Subcutaneous adipose tissue (tissue), 4 donors: ENCODE data around the gene SLC2A1. TPM values are rescaled to one million over a fixed set of nuclear protein-coding genes. Genes with fewer than 3 reads are reported as not detected.

Source experiments
- CTCF ChIP-seq: fragments of 450-650 bp; IDR thresholded peaks from one replicate; pipeline ENCODE4 v1.5.1; 2016; ENCODE audit warnings: low read depth, mild to moderate bottlenecking, control low read depth, antibody characterized with exemption, moderate library complexity
- total RNA-seq, 4 donors: library from RNA; depleted of rRNA; stranded (reverse); fragments of >200 nt; gene quantifications; one replicate each; pipeline ENCODE4 v1.1.0, GENCODE V29; 2016

Gene SLC2A1
- total RNA-seq, 4 donors from 2014 or later: 10.0 to 24.1 (median 20.6) TPM

GRCh38 chr1:42990757-42991346 is 32.2 kb upstream of the SLC2A1 start:
- TF ChIP-seq CTCF: no peak

DNA sequence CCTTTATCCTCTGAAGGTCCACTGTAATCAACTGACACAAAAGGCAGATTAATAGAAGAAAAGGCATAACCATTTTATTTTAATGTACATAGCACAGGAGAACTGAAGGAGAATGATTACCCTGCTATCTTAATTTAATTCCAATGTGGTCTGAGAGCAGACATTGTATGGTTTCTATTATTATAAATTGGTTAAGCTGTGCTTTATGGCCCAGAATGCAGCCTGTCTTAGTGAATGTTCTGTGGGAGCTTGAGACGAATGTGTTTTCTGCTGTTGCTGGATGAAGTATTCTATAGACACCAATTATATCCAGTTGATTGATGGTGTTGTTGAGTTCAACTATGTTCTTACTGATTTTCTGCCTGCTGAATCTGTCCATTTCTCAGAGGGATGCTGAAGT is 25.0 kb upstream of the SLC2A1 start:
- no peak for TF ChIP-seq CTCF

GRCh38 chr1:42983253-42983652 is 24.6 kb upstream of the SLC2A1 start:
- no peak for TF ChIP-seq CTCF

DNA sequence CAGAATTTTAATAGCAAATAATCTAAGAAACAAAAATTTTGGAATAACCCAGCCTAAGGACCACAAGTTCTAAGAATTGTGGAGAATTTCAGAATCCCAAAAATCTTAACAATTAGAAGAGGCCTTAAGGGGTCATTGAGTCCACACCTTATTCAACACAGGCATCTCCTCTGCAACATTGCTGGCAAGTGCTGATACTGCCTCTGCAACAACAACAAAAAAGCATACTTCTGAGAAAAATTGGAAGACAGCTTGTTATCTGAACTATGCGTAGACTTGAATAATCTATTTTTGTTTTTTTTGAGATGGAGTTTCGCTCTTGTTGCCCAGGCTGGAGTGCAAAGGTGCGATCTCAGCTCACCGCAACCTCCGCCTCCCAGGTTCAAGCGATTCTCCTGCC is 24.0 kb upstream of the SLC2A1 start:
- no peak for TF ChIP-seq CTCF

DNA sequence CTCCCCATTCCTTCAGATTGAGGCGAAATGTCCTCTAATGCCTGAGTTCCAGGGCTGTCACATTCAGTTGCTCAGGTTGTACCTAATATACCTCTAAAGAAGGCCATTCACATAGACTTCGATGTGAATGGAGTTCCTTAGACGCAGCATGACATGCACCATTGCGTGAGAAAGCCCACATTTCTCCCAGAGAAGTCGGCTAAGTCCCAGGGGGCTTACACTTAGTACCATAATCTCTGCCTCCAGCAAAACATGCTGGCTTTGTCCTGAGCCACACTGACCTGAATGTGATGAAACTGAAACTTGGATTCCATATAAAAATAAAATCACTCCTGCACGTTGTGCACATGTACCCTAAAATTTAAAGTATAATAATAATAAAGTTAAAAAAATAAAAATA is 23.2 kb upstream of the SLC2A1 start:
- no peak for TF ChIP-seq CTCF

- no peak for TF ChIP-seq CTCF
These were observed 22.7 kb upstream of the SLC2A1 start for GRCh38 chr1:42981255-42981805.

- TF ChIP-seq CTCF: no peak
These were observed 21.5 kb upstream of the SLC2A1 start for GRCh38 chr1:42979896-42980800.
